SJCRH30 (cell line): Measurements from ENCODE around the gene CLK4. TPM values are rescaled to one million over a fixed set of nuclear protein-coding genes. Genes with fewer than 3 reads are reported as not detected.

Experiments
- DNase-seq, 2 experiments: peaks; one replicate each; pipeline ENCODE4 v3.0.0-alpha.2; 2015 to 2020
- H3K27ac ChIP-seq: fragments of 250-450 bp; sonication (Bioruptor Pico); 2 replicates; pipeline ENCODE4 v1.5.1; 2020; ENCODE audit warnings: mild to moderate bottlenecking, moderate library complexity
- H3K27me3 ChIP-seq: fragments of 250-450 bp; sonication (Bioruptor Pico); 2 replicates; pipeline ENCODE4 v1.5.1; 2020; ENCODE audit warnings: mild to moderate bottlenecking, moderate library complexity
- H3K36me3 ChIP-seq: fragments of 250-450 bp; sonication (Bioruptor Pico); 2 replicates; pipeline ENCODE4 v1.5.1; 2020; ENCODE audit warnings: mild to moderate bottlenecking, moderate library complexity
- H3K4me1 ChIP-seq: fragments of 250-450 bp; sonication (Bioruptor Pico); 2 replicates; pipeline ENCODE4 v1.5.1; 2020; ENCODE audit warnings: mild to moderate bottlenecking, moderate library complexity
- H3K4me3 ChIP-seq: fragments of 250-450 bp; sonication (Bioruptor Pico); 2 replicates; pipeline ENCODE4 v1.5.1; 2020; ENCODE audit warnings: mild to moderate bottlenecking, moderate library complexity
- H3K9me3 ChIP-seq: fragments of 250-450 bp; sonication (Bioruptor Pico); replicated peaks from 2 replicates; pipeline ENCODE4 v1.5.1; 2020; ENCODE audit warnings: mild to moderate bottlenecking, moderate library complexity
- total RNA-seq: library from RNA; depleted of rRNA; stranded (reverse); fragments of >200 nt; shearing (Covaris generic); gene quantifications from 2 replicates; pipeline ENCODE4 v1.2.3, GENCODE V29; 2014; rRNA removed

The CLK4 gene
- total RNA-seq, 1 experiment from 2014 or later, result 28.3 TPM

DNA sequence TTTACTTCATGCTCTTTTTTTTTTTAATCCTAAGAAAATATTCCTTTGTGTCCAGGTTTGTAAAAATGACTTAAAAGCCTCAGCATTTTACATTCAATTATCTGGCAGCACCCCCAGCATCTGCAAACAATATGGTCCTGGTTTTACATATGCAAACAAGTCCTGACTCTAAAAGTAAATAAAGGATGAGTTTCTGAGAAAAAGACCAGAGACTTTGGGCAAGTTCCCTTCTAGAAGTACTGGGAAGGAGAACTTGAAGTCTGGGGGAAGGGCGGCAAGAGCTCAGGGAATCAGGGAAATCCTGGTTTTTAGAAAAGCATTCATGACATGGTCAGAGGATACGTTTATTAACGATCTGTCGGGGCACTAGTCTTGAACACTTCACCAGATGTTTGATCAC is 62.5 kb downstream of the CLK4 start:
- Histone ChIP-seq H3K27me3 (0 out of 2 replicates have a peak, but pooled peaks cover 3% of the 10 kb centered on the region), H3K9me3 (no peaks in the 10 kb centered on the region), H3K4me3 (no peak overlapping the region), H3K4me1 (no peaks in the 10 kb centered on the region), H3K27ac (no peak overlapping the region), H3K36me3 (no peaks in the 10 kb centered on the region)
- no peak for DNase-seq

DNA sequence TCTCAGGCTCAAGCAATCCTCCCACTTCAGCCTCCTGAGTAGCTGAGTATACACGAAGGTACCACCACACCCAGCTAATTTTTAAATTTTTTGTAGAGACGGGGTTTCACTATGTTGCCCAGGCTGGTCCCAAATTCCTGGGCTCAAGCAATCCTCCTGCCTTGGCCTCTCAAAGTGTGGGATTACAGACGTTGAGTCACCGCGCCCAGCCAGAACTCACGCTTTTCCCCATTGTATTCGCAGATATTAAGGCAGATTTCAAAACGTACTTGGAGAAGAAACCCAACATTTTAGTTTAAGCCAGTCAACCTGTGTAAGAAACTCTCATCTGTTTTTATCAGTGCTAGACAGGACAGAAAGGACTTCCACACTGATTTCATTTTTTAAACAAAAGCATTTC is 63.2 kb downstream of the CLK4 start:
- H3K36me3 ChIP-seq, result no peaks in the 10 kb centered on the region
- no peak overlapping the region for H3K27ac ChIP-seq
- no peak for DNase-seq
- no peaks in the 10 kb centered on the region for H3K4me1 ChIP-seq
- H3K4me3 ChIP-seq, result no peak overlapping the region
- no peaks in the 10 kb centered on the region for H3K9me3 ChIP-seq
- 0 out of 2 replicates have a peak, but pooled peaks cover 3% of the 10 kb centered on the region for H3K27me3 ChIP-seq

- H3K4me1 ChIP-seq, result no peaks in the 10 kb centered on the region
- H3K27ac ChIP-seq, result no peak overlapping the region
- H3K27me3 ChIP-seq, result 0 out of 2 replicates have a peak, but pooled peaks cover 3% of the 10 kb centered on the region
Observed at GRCh38 chr5:178561746-178562264, 65.0 kb downstream of the CLK4 start.

DNA sequence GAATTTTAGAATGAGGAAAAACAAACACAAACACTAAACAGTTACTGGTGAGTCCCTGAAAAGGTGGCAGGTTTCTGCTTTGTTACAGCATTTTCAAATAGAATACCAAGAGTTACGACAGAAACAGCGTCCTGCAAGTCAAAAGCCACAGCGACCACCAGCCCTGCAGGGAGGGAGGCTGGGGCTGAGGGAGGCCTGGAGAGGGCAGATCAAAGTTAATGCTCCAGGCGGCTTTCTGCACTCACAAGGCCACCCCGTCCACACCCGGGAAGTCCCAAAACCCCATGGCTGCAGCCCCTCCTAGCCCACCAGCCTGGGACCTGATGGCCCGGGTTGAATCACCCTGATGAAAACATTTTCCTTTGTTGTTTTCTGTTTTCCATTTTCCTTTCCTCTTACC is 65.9 kb downstream of the CLK4 start:
- no peaks in the 10 kb centered on the region for H3K4me1 ChIP-seq
- no peaks in the 10 kb centered on the region for H3K36me3 ChIP-seq
- H3K4me3 ChIP-seq, result no peak overlapping the region
- H3K27ac ChIP-seq, result no peak overlapping the region
- H3K9me3 ChIP-seq, result no peaks in the 10 kb centered on the region
- H3K27me3 ChIP-seq, result 0 out of 2 replicates have a peak, but pooled peaks cover 3% of the 10 kb centered on the region
- DNase-seq, result no peak

More at GRCh38 chr5:178561746-178562264, 65.0 kb downstream of the CLK4 start:
- no peak for DNase-seq
- Histone ChIP-seq H3K4me3 (no peak overlapping the region), H3K9me3 (no peaks in the 10 kb centered on the region), H3K36me3 (no peaks in the 10 kb centered on the region)

- no peak for DNase-seq
- no peak overlapping the region for H3K27ac ChIP-seq
- H3K27me3 ChIP-seq, result no peaks in the 10 kb centered on the region
- no peaks in the 10 kb centered on the region for H3K9me3 ChIP-seq
- H3K36me3 ChIP-seq, result no peaks in the 10 kb centered on the region
- no peaks in the 10 kb centered on the region for H3K4me1 ChIP-seq
- H3K4me3 ChIP-seq, result no peak overlapping the region
Observed at GRCh38 chr5:178557416-178557815, 69.4 kb downstream of the CLK4 start.

DNA sequence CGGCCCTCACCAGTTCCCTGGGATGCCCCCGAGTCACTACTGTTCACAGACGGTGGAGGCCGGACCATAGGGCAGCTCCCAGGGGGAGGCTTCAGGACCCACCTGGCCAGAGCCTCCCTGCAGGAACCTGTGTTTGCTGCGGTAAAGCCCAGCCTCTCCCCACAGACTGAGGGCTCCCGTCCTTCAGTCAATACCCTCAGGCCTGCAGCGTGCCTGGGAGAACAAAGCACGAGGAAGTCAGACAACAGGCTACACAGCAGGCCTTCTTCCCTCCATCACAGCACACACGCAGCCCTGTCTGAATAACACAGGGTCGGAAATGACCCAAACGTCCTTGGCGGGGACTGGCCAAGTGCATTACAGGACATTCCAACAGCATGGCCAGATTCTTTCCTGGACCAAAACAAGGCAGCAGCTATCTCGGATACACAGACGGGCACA is 71.1 kb downstream of the CLK4 start:
- no peaks in the 10 kb centered on the region for H3K36me3 ChIP-seq
- H3K4me3 ChIP-seq, result no peak overlapping the region
- no peaks in the 10 kb centered on the region for H3K27me3 ChIP-seq
- H3K9me3 ChIP-seq, result no peaks in the 10 kb centered on the region
- no peak overlapping the region for H3K27ac ChIP-seq
- H3K4me1 ChIP-seq, result no peaks in the 10 kb centered on the region
- no peak for DNase-seq

GRCh38 chr5:178555005-178555404 is 71.8 kb downstream of the CLK4 start:
- H3K4me3 ChIP-seq, result no peak overlapping the region
- H3K9me3 ChIP-seq, result no peaks in the 10 kb centered on the region
- H3K27ac ChIP-seq, result no peak overlapping the region
- DNase-seq, result no peak
- no peaks in the 10 kb centered on the region for H3K27me3 ChIP-seq
- H3K36me3 ChIP-seq, result no peaks in the 10 kb centered on the region
- no peaks in the 10 kb centered on the region for H3K4me1 ChIP-seq

- no peaks in the 10 kb centered on the region for H3K4me1 ChIP-seq
- no peaks in the 10 kb centered on the region for H3K36me3 ChIP-seq
- no peak overlapping the region for H3K27ac ChIP-seq
- DNase-seq, result no peak
- H3K27me3 ChIP-seq, result no peaks in the 10 kb centered on the region
- H3K4me3 ChIP-seq, result no peak overlapping the region
- H3K9me3 ChIP-seq, result no peaks in the 10 kb centered on the region
Observed at GRCh38 chr5:178554311-178554710, 72.5 kb downstream of the CLK4 start.

GRCh38 chr5:178553517-178553916 is 73.3 kb downstream of the CLK4 start:
- Histone ChIP-seq H3K9me3 (no peaks in the 10 kb centered on the region), H3K36me3 (no peaks in the 10 kb centered on the region), H3K27me3 (no peaks in the 10 kb centered on the region), H3K4me1 (no peaks in the 10 kb centered on the region), H3K27ac (no peak overlapping the region), H3K4me3 (no peak overlapping the region)
- DNase-seq, result no peak

Other genes starting within 250 kb of the CLK4 start
- not detected in 2 replicates for gene COL23A1, start 36.7 kb downstream of the CLK4 start, total RNA-seq
- gene ZNF354A, start 103.6 kb upstream of the CLK4 start, total RNA-seq, result 13.5 and 17.3 TPM in 2 replicates
- 14.0 and 16.9 TPM in 2 replicates for gene ZNF354B, start 232.9 kb upstream of the CLK4 start, total RNA-seq